Activated CD4-positive, alpha-beta T cell treated with anti-CD3 and anti-CD28 coated beads for 24 hours (primary cell): ENCODE measurements around the gene SRGAP1.

Source experiments
- DNase-seq, 2 donors: peaks; one replicate each; pipeline ENCODE4 v3.0.0-alpha.2; 2020; ENCODE audit warnings: low read depth in 2 of 2

The SRGAP1 gene

DNA sequence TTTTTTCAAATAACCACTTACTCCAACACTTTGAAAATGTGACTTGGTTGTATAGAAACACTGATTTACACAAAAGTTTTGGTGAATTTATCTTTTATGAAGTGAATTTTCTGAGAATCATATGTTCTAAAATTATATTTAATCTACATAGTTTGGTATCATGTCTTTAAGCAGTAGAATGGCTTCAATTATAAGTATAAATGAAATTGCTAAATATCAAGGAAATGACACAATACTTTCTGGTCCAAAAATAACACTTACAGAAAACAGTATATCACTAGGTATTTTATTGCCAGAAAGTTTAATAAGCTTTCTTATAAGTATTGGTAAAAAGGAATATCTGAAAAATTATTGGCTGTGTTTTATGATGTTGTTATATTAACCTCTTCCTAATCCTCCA is 90.9 kb downstream of the SRGAP1 start:
- no peak for DNase-seq

GRCh38 chr12:63937378-63938316 is 93.1 kb downstream of the SRGAP1 start:
- DNase-seq: no peak

- DNase-seq: no peak
Observed at GRCh38 chr12:63940310-63941005, 96.0 kb downstream of the SRGAP1 start.

GRCh38 chr12:63941166-63941800 is 96.8 kb downstream of the SRGAP1 start:
- DNase-seq: no peak

- DNase-seq: no peak
Observed at GRCh38 chr12:63941879-63942278, 97.4 kb downstream of the SRGAP1 start.

GRCh38 chr12:63942464-63943241 is 98.2 kb downstream of the SRGAP1 start:
- DNase-seq: no peak

- no peak for DNase-seq
Observed at GRCh38 chr12:63944034-63944579, 99.6 kb downstream of the SRGAP1 start.

GRCh38 chr12:63944586-63945228 is 100.2 kb downstream of the SRGAP1 start:
- no peak for DNase-seq

- DNase-seq: no peak
Observed at GRCh38 chr12:63945777-63946176, 101.3 kb downstream of the SRGAP1 start.

DNA sequence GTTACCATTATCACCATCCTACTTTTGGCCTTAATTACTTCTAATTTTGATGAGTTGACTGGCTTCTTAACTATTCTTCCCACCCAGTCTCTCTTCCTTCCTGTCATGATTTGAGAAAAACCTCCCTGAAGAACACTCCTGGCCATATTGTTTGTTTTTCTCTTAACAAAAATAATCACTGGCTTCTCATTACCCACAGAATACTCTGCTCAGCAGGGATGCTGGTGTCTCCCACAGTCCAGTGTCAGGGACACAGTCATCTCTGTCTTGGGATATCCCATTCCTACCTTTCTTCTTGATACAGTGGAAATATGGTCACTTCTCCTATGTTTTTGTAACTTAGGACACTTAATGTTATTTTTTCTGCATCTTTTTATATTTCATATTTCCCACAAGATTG is 103.7 kb downstream of the SRGAP1 start:
- no peak for DNase-seq

- no peak for DNase-seq
Observed at GRCh38 chr12:63949902-63950301, 105.4 kb downstream of the SRGAP1 start.

DNA sequence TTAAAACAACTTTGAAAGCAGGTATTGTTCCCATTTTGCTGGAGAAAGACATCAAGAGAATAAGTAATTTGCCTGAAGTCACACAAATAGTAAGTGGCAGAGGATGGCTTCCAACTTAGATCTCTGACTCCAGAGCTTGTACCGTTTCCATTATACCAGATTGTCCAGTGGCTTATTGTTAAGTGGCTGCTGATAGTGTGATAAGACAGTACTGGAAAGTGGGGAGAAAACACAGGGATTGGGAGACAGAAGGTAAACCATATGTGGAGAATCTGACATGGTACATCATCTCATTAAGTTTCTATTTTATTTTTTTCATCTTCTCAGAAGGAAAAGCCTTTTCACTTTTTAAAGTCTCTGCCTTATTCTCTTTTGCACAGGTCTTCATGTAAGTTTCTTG is 108.5 kb downstream of the SRGAP1 start:
- DNase-seq: no peak

DNA sequence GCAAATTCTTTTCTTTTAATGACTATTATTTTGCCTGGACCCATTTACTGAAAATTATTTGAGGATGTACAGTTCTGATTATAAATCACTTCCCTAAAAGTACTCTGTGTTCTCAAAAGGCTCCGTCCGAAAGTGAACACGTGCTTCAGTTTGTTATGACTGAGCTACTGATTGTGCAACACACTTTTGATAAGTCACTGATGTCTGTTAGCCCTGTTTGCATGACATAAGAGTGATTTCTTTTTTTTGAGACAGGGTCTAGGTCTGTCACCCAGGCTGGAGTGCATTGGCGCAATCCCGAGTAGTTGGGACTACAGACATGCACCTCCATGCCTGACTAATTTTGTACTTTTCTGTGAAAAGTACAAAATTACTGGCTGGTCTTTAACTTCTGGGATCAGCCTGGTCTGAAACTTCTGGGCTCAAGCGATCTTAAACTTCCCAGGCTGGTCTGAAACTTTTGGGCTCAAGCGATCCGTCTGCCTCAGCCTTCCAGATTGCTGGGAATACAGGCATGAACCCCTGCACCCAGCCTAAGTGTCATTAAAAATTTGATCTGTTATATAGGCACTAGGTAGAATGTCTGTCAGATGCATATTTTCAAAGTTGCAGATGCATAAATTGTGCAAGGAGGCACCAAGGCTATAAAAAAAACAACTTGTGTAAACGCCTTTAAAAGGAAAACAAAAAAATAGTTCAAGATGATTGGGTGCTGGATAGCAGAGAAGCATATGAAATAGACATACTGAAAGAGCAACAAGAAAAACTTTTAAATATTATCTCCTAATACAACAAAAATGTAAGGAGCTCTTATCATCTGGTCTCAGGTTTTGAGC is 111.5 kb downstream of the SRGAP1 start:
- DNase-seq: no peak

DNA sequence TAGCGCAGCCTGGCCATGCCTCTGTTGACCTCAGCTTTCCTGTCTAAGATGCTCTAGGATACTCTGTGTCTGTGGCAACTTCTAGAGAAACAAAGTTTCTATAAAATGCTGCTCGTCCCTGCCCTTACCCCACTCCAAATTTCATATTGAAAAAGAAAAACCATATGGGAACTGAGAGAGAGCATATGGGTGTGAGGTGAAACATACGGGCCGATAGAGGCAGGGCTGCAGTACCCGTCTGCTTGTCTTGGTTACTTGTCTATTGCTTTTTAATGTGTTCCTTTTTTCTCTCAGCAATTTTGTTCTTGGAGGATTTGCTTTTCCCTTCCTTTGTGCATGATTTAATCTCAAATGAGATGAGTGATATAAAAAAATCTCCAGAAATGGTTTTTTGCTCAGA is 113.0 kb downstream of the SRGAP1 start:
- no peak for DNase-seq

- no peak for DNase-seq
Observed at GRCh38 chr12:63958876-63959580, 114.5 kb downstream of the SRGAP1 start.

DNA sequence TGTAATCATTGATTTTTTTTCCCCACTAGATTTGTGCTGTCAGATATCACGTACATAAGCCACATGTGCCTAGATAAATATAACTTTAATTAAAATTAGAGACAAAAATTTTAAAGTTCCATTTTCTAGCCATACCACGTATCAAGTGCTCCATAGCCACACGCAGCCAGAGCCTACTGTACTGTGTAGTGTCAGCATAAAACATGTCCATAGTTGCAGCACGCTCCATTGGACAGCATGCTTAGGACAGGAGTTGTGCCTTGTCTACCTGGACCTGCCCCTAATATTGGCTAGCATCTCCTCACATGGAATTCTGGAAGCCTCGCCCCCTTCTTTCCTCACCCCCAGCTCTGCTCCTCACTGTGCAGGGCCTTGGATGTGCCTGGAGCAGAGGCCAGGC is 116.5 kb downstream of the SRGAP1 start:
- no peak for DNase-seq

DNA sequence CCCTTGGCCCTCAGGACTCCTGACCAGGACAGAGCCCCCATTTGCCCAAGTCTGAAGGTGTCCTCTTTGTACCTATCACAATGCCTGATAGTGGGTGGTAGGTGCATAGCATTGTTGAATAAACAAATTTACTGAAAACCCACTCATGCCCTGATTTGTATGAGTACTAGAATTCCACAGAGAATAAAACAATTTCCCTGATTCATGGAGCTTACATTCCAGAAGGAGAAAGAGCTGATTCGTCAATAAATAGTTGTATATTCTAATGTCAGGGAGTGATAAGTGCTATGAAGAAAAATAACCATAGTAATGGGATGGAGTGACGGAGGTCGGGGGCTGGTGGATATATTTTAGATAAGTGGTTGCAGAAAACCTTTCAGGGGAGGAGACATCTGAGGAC is 117.0 kb downstream of the SRGAP1 start:
- DNase-seq: no peak

- DNase-seq: no peak
Observed at GRCh38 chr12:63963868-63964267, 119.4 kb downstream of the SRGAP1 start.

DNA sequence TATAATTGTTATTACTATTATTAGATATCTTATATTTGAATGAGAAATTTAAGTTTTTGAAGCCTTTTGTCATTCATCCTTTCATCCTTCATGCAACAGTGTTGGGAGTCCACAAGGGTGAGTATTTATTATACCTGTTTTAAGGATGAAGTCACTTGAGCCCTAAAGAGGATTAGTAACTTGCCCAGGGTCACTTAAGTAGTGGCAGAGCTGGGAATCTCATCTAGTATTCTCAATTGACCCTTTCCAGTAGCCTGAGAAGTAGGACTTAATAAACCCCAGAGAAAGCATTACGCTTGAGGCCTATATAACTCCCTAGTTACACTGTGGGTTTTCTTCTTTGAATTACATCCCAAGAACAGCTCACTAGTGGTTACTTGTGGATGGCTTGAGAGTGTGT is 119.8 kb downstream of the SRGAP1 start:
- no peak for DNase-seq
